HepG2 (cell line): ENCODE measurements around the gene C1orf74. TPM values are rescaled to one million over a fixed set of nuclear protein-coding genes. Genes with fewer than 3 reads are reported as not detected.

Source experiments
- BHLHE40 ChIP-seq: IDR thresholded peaks from 2 replicates; pipeline ENCODE4 v1.6.1; 2011; ENCODE audit warnings: low read length, improper control_type of control experiment
- CBFB ChIP-seq: sonication (generic); formaldehyde crosslinking; IDR thresholded peaks from 2 replicates; pipeline ENCODE4 v1.4.0; 2020; ENCODE audit warnings: missing genetic modification reagents
- CREM ChIP-seq, 2 experiments: sonication (generic) in 1 of 2; formaldehyde crosslinking in 1 of 2; IDR thresholded peaks; 2 replicates each; pipeline versions ENCODE4 v1.4.0 to v1.6.1; 2016 to 2020; ENCODE audit warnings: antibody characterized with exemption in 1 of 2, mild to moderate bottlenecking in 1 of 2, missing genetic modification reagents in 1 of 2
- ERF ChIP-seq: IDR thresholded peaks from 2 replicates; pipeline ENCODE4 v1.6.1; 2018; ENCODE audit warnings: missing biosample characterization, missing genetic modification reagents
- FOSL1 ChIP-seq: sonication (generic); formaldehyde crosslinking; IDR thresholded peaks from 2 replicates; pipeline ENCODE4 v1.9.0; 2021; ENCODE audit warnings: missing genetic modification reagents, borderline replicate concordance
- FOSL2 ChIP-seq: sonication (generic); formaldehyde crosslinking; IDR thresholded peaks from 2 replicates; pipeline ENCODE4 v1.4.0; 2020; ENCODE audit warnings: missing genetic modification reagents
- MAFG ChIP-seq: sonication (generic); formaldehyde crosslinking; IDR thresholded peaks from 2 replicates; pipeline ENCODE4 v1.5.1; 2020; ENCODE audit warnings: mild to moderate bottlenecking, missing genetic modification reagents
- MED1 ChIP-seq: sonication (generic); formaldehyde crosslinking; IDR thresholded peaks from 2 replicates; pipeline ENCODE4 v1.4.0; 2020; ENCODE audit warnings: missing genetic modification reagents
- NFAT5 ChIP-seq: sonication (generic); formaldehyde crosslinking; IDR thresholded peaks from 2 replicates; pipeline ENCODE4 v1.4.0; 2020; ENCODE audit warnings: missing genetic modification reagents
- REPIN1 ChIP-seq: sonication (generic); formaldehyde crosslinking; IDR thresholded peaks from 2 replicates; pipeline ENCODE4 v1.8.0; 2022; ENCODE audit warnings: missing genetic modification reagents, low read depth, mild to moderate bottlenecking, borderline replicate concordance
- ZBTB21 ChIP-seq: sonication (generic); formaldehyde crosslinking; IDR thresholded peaks from 2 replicates; pipeline ENCODE4 v1.4.0; 2020; ENCODE audit warnings: missing genetic modification reagents
- ZBTB26 ChIP-seq: IDR thresholded peaks from 2 replicates; pipeline ENCODE4 v1.6.1; 2016; ENCODE audit warnings: missing compliant biosample characterization, missing genetic modification reagents, borderline replicate concordance
- ZBTB42 ChIP-seq: sonication (generic); formaldehyde crosslinking; IDR thresholded peaks from 2 replicates; pipeline ENCODE4 v1.5.0; 2020; ENCODE audit warnings: mild to moderate bottlenecking, missing genetic modification reagents
- ZHX2 ChIP-seq, 2 experiments: sonication (generic) in 1 of 2; formaldehyde crosslinking in 1 of 2; IDR thresholded peaks; 2 replicates each; pipeline versions ENCODE4 v1.6.1 to v1.9.0; 2014 to 2022; ENCODE audit warnings: antibody characterized with exemption in 1 of 2, borderline replicate concordance in 1 of 2, inconsistent platforms in 1 of 2, low read depth in 1 of 2, missing genetic modification reagents in 1 of 2
- ZKSCAN1 ChIP-seq: fragments of 150-350 bp; IDR thresholded peaks from 2 replicates; pipeline ENCODE4 v1.6.1; 2014; ENCODE audit warnings: low read length
- ZNF251 ChIP-seq: sonication (generic); formaldehyde crosslinking; IDR thresholded peaks from 2 replicates; pipeline ENCODE4 v1.9.0; 2021; ENCODE audit warnings: mild to moderate bottlenecking, missing genetic modification reagents
- ZNF788 ChIP-seq: sonication (generic); formaldehyde crosslinking; IDR thresholded peaks from 2 replicates; pipeline ENCODE4 v1.5.0; 2020; ENCODE audit warnings: mild to moderate bottlenecking, missing genetic modification reagents, borderline replicate concordance
- polyA plus RNA-seq, 8 experiments: library from polyadenylated mRNA; depleted of rRNA in 3 of 8; stranded (reverse) in 7 of 8; unstranded in 1 of 8; fragments of >200 nt; fragmentation: Illumina TruSeq in 4 of 8; extraction: Trizol in 4 of 8; gene quantifications; 2 replicates each; pipeline versions ENCODE4 v1.2.1 to v1.2.3, GENCODE V29; 2011 to 2016; ENCODE audit warnings: low read depth in 4 of 8, missing spikeins in 1 of 8, mixed read lengths in 1 of 8; ENCODE audit not compliant: insufficient read depth in 1 of 8
- total RNA-seq, 5 experiments: library from RNA; depleted of rRNA; stranded (reverse); fragments of >200 nt; fragmentation: Illumina TruSeq; extraction: Trizol; gene quantifications; 2 replicates each; pipeline ENCODE4 v1.2.3, GENCODE V29; 2016; ENCODE audit warnings: low read depth in 1 of 5

Gene C1orf74
- total and polyA plus RNA-seq, 2 of the 13 experiments (the other 11 are each of a cell fraction or from before 2014, with no cell fraction given), result 0.33 to 0.71 TPM

DNA sequence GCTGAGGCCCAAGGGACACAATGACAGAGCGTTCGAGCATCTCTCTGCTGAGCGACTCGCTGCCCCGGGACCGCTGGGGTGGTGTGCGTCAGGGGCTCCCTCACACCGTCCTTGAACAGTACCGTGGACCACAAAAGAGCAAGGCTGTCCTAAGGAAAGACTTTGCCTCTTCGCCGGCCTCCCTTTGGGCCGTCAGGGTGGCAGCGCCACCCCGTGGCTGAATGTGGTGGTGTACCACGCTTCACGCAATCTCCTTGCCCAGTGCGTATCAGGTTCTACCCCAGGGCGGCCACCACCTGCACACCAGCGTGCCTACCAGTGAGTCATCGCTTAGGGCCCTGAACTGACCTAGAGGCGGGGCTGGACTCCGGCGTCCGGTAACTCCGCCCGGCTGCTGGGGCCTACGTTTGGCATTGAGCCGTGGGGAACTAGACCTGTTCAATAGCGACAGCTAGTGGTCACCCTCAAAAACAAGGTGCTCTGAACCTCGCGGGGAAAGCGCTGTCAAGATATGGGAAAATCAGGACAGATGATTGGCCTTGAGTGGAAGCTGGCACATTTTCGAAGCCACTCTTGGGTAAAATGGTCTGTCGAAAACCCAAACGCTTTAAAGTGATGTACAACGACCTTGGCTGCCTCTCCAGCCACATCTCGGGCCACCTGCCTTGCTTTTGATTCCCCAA lies 36.6 kb downstream of the C1orf74 start (continued):
- TF ChIP-seq MED1 (CRISPR knock-in tag), result peak; percentile 75
- TF ChIP-seq ZKSCAN1, result no peak
- TF ChIP-seq FOSL2 (CRISPR knock-in tag), result peak; percentile 98
- TF ChIP-seq MAFG (CRISPR knock-in tag), result no peak
- TF ChIP-seq BHLHE40, result no peak
- TF ChIP-seq ZNF788 (CRISPR knock-in tag), result no peak
- TF ChIP-seq ZBTB42 (CRISPR knock-in tag), result no peak
- no peak for TF ChIP-seq NFAT5 (CRISPR knock-in tag)
- TF ChIP-seq CBFB (CRISPR knock-in tag), result peak; percentile 32; the same call in 1 of the 2 replicates
- 0 out of 2 replicates have a peak, but pooled peaks have one; percentile 13 for TF ChIP-seq CREM (IDR thresholded peaks at IDR 0.05)
- TF ChIP-seq CREM (CRISPR knock-in tag; IDR thresholded peaks at IDR 0.05), result no peak
- peak; percentile 81; the same call in 1 of the 2 replicates for TF ChIP-seq REPIN1 (CRISPR knock-in tag)
- TF ChIP-seq ZBTB21 (CRISPR knock-in tag), result no peak
- no peak for TF ChIP-seq ZBTB26
- TF ChIP-seq FOSL1 (CRISPR knock-in tag), result peak; percentile 87
- peak; percentile 73; the same call in 1 of the 2 replicates for TF ChIP-seq ERF (CRISPR knock-in tag)
- TF ChIP-seq ZHX2 (IDR thresholded peaks at IDR 0.05; ENCODE audit: low read depth), result no peak
- no peak for TF ChIP-seq ZHX2 (CRISPR knock-in tag; IDR thresholded peaks at IDR 0.05; ENCODE audit: borderline replicate concordance)
- no peak for TF ChIP-seq ZNF251 (CRISPR knock-in tag)
